ENCODE measurements around the gene RGS3. TPM values are rescaled to one million over a fixed set of nuclear protein-coding genes. Genes with fewer than 3 reads are reported as not detected.

RGS3 gene
- total and polyA plus RNA-seq, 2 of the 13 experiments (the other 11 are each of a cell fraction or from before 2014, with no cell fraction given): 17.1 to 28.8 TPM

GRCh38 chr9:113590991-113591898, 127.7 kb downstream of the RGS3 start (continued):
- TF ChIP-seq RERE (CRISPR knock-in tag; IDR thresholded peaks at IDR 0.05; ENCODE audit: low read depth) (no peak), MXD4 (CRISPR knock-in tag; IDR thresholded peaks at IDR 0.05) (no peak), TMF1 (CRISPR knock-in tag; IDR thresholded peaks at IDR 0.05; ENCODE audit: low read depth) (no peak), ERF (CRISPR knock-in tag; IDR thresholded peaks at IDR 0.05) (peak; percentile 57), GPBP1L1 (CRISPR knock-in tag; IDR thresholded peaks at IDR 0.05) (no peak), ZNF142 (CRISPR knock-in tag; IDR thresholded peaks at IDR 0.05) (no peak), ARID3A (IDR thresholded peaks at IDR 0.05; ENCODE audit: low read depth, low read length) (no peak), ZKSCAN8 (CRISPR knock-in tag; IDR thresholded peaks at IDR 0.05; ENCODE audit: borderline replicate concordance) (peak; percentile 37; the same call in 1 of the 2 replicates), ZBTB25 (CRISPR knock-in tag; IDR thresholded peaks at IDR 0.05) (peak; percentile 63; the same call in 1 of the 2 replicates), DDIT3 (CRISPR knock-in tag; IDR thresholded peaks at IDR 0.05) (no peak), FOXO1 (CRISPR knock-in tag; IDR thresholded peaks at IDR 0.05) (0 out of 2 replicates have a peak, but pooled peaks have one; percentile 27)
